HG03064 (cell line): ENCODE measurements around the gene TMEM203.

Source experiments
- ATAC-seq: cut with Tn5 transposase; IDR thresholded peaks from one replicate; pipeline ENCODE4 v1.9.1; 2021; ENCODE audit warnings: low read depth; ENCODE audit not compliant: unreplicated experiment

TMEM203 gene

DNA sequence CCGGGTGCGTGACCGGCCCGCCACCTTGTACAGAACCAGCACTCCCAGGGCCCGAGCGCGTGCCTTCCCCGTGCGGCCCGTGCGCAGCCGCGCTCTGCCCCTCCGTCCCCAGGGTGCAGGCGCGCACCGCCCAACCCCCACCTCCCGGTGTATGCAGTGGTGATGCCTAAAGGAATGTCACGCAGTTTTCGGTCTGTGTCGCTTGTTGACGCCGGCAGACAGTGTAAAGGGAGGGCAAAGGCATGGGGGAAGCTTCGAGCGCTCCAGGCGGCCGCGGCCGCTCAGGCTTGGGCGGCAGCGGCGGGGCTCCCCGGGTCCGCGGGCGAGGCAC lies 36.9 kb downstream of the TMEM203 start:
- no peak for ATAC-seq

GRCh38 chr9:137167747-137168572 lies 37.5 kb downstream of the TMEM203 start:
- ATAC-seq: no peak

- no peak for ATAC-seq
Observed at GRCh38 chr9:137167277-137167746, 38.1 kb downstream of the TMEM203 start.

GRCh38 chr9:137166380-137167229 lies 38.8 kb downstream of the TMEM203 start:
- ATAC-seq: no peak

- ATAC-seq: no peak
Observed at GRCh38 chr9:137165250-137165836, 40.1 kb downstream of the TMEM203 start.

DNA sequence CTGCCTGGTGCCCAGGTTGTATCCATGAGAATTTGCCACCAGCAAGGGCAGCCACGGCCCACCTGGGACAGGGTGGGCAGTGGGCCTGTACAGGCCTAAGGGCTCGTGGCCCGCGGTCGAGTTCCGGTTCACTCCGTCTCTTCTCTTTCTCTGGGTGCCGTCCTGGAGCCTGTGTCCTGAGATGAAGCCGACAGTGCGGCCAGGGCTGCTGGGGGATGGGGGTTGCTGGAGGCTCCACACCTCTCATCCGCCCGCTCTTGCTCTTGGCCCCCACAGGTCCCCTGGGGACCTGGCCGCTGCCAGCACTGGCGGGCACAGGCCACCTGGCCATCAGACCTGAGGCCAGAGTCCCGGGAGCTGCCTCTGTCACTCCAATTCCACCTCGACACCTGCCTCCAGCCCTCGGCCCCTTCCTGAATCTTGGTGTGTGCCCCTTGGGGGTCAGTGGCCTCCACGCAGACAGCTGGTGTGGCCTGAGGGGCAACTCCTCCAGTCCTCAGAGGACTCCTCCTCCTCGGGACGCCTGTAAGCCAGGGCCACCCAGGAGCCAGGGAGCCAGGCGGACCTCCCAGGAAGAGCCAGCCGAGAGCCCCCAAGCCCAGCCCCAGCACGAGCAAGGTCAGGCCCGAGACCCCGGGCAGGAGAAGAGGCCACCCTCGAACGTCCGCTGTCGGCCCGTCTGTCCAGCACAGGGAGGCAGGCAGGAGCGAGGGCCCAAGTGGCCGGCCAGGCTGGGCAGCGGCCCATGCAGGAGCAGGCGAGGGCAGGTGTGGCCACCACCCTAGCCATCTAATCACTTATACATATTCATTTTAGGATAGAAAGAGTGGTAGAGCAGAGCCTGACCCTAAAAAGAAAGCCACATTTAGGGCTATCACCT lies 40.8 kb downstream of the TMEM203 start:
- ATAC-seq: no peak

DNA sequence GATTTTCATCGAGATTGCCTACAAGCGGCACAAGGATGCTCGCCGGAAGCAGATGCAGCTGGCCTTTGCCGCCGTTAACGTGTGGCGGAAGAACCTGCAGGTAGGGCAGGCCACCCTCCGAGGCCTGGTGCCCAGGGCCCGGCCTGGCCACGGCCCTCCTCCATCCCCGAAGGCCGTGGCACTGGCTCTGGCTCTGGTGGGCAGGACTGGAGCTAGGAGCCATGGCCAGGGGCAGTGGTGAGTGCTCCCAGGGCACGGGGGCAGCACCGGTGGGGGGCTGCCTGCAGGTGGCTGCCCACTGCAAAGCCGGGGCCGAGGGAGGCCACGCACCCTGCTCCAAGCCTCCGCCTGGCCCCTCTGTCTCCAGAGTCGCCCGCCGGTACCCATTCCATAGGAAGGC lies 41.6 kb downstream of the TMEM203 start:
- ATAC-seq: no peak

- ATAC-seq: no peak
Observed at GRCh38 chr9:137163365-137163715, 42.1 kb downstream of the TMEM203 start.

DNA sequence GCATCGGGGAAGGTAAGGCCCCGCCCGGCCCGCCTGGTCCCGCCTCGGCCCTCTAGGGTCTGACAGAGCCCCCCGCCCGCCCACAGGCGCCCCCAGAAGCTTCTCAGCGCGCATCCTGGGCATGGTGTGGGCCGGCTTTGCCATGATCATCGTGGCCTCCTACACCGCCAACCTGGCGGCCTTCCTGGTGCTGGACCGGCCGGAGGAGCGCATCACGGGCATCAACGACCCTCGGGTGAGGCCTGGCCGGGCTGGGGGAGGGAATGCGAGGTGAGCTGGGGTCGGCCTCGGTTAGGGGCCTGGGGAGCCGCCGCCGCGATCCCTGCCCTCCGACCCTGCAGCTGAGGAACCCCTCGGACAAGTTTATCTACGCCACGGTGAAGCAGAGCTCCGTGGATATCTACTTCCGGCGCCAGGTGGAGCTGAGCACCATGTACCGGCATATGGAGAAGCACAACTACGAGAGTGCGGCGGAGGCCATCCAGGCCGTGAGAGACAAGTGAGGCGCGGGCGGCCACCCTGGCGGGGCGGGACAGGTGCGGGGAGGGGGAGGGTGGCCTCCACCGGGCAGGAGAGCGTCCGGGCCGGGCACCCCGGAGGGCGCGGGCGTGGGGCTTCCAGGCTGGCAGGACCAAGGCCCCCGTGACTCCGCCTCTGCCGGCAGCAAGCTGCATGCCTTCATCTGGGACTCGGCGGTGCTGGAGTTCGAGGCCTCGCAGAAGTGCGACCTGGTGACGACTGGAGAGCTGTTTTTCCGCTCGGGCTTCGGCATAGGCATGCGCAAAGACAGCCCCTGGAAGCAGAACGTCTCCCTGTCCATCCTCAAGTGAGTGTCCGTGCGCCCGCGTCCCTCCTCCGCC lies 42.7 kb downstream of the TMEM203 start:
- ATAC-seq: no peak

DNA sequence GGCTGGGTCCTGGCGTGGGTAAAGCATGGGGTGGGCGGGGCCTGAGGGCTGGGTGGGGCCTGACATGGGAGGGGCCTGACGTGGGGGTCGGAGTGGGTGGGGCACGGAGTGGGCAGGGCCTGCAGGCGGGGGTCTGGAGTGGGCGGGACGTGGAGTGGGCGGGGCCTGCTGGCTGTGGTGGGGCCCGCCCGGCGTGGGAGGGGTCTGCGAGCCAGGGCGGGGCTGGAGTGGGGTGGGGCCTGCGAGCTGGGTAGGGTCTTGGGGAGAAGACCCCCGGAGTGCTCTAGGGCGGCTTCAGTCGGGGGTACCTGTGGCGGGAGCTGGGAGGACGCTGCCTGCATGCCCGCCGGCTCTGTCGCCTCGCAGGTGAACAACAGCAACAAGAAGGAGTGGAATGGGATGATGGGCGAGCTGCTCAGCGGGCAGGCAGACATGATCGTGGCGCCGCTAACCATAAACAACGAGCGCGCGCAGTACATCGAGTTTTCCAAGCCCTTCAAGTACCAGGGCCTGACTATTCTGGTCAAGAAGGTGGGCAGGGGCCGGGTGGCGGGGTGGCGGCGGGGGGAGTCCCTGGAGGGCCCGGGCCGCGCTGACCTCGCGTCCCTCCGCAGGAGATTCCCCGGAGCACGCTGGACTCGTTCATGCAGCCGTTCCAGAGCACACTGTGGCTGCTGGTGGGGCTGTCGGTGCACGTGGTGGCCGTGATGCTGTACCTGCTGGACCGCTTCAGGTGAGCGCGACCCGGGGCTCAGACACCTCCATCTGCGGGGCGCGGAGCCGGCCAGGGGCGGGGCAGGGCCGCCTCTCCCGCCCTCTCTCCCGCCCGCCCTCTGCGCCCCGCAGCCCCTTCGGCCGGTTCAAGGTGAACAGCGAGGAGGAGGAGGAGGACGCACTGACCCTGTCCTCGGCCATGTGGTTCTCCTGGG lies 43.6 kb downstream of the TMEM203 start:
- ATAC-seq: no peak

GRCh38 chr9:137160716-137161557 lies 44.5 kb downstream of the TMEM203 start:
- no peak for ATAC-seq

- no peak for ATAC-seq
Observed at GRCh38 chr9:137160054-137160425, 45.4 kb downstream of the TMEM203 start.

GRCh38 chr9:137159105-137160053 lies 46.1 kb downstream of the TMEM203 start:
- ATAC-seq: no peak

DNA sequence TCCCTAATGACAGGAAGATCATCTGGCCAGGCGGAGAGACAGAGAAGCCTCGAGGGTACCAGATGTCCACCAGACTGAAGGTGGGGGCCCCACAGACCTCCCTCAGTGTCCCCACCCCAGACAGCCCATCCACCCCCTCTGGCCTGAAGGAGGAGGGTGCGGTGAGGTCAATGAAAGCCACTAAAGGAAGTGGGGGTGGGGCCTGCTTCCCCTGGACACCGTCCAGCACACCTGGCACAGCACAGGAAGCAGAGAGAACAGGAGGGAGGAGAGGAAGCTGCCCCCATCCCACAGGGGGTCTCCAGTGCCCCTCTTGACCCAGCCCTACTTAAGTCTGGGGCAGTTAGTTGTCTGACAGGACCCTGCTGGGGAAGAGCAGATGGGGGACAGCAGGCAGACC lies 46.8 kb downstream of the TMEM203 start:
- no peak for ATAC-seq

DNA sequence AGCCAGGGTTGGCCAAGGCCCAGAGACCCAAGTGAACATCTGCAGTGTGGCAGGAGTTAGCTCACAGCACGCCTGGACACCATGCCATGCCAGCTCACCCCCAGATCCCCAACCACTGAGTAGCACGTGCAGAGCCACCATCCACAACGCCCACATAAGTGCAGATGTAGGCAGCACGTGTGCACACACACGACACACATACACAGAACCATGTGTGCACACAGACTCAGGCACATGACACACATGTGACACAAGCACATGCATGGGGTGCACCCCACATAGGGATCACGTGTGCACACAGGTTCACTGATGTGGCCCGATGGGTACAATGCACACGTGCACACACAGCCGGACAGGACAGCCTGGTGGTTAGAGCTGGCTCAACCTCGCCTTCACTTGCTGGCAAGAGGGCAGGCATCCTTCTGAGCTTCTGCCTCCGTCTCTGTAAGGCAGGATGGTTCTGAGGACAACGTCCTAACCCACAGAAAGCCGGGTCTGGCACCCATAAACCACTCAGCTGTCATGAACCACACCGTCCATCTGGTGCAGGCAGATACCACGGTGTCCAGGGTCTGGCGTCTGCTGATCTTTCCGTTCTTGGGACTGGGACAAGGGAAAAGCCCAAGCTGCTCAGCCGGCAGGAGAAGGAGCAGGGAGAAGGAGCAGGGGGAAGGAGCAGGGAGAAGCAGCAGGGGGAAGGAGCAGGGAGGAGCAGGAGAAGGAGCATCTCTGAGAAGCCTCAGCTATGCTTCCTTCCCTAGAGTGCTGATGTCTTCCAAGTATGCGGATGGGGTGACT lies 47.6 kb downstream of the TMEM203 start:
- no peak for ATAC-seq
